Measurements from ENCODE around the gene PKP4.

PKP4 gene

DNA sequence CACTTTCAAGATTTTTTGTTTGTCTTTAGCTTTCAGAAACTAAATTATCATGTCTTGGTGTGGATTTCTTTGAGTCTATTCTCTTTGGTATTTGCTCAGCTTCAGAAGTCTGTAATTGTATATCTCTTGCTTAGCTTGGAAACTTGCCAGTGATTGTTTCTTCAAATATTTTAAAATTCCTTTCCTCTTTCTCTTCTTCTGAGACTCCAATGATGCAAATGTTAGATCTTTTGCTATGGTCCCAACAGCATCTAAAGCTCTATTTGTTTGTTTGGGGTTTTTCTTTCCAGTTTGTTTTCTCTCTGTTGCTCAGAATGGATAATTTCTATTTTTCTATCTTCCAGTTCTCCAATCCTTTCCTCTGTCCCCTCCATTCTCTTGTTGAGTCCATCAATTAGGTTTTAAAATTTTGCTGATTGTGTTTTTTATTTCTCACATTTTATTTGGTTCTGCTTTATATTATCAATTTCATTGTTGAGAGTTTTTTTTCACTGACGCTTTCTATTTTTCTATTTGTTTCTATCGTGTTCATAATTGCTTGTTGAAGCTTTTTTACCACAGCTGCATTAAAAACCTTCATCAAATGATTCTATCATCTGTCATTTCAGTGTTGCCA lies 256.9 kb downstream of the PKP4 start:
- Histone ChIP-seq H3K4me3 (ENCODE audit: insufficient read depth, low read length, poor library complexity, severe bottlenecking) (no peak overlapping the region), H3F3A (ENCODE audit: insufficient read depth) (no peaks in the 10 kb centered on the region), H4K20me1 (ENCODE audit: low read depth, low read length) (no peaks in the 10 kb centered on the region), H3K27ac (ENCODE audit: low read depth, low read length) (no peak overlapping the region), H3K79me2 (ENCODE audit: insufficient read depth, low read length) (no peaks in the 10 kb centered on the region), H3K9ac (ENCODE audit: low read length) (no peak overlapping the region), H3K9me3 (ENCODE audit: insufficient read depth, low read length) (no peaks in the 10 kb centered on the region; the same call in 1 of the 2 replicates), H3K36me3 (ENCODE audit: low read length) (no peaks in the 10 kb centered on the region), H3K9me2 (replicated peaks; ENCODE audit: insufficient read depth, low read length) (no peaks in the 10 kb centered on the region), H3K27me3 (ENCODE audit: low read length) (no peaks in the 10 kb centered on the region), H3K4me2 (ENCODE audit: low read depth, low read length, poor library complexity, severe bottlenecking) (no peak overlapping the region), H2AFZ (ENCODE audit: low read depth, low read length, severe bottlenecking) (no peak overlapping the region)
- TF ChIP-seq EZH2phosphoT487 (conservative IDR thresholded peaks at IDR 0.05; ENCODE audit: low read length): no peak

DNA sequence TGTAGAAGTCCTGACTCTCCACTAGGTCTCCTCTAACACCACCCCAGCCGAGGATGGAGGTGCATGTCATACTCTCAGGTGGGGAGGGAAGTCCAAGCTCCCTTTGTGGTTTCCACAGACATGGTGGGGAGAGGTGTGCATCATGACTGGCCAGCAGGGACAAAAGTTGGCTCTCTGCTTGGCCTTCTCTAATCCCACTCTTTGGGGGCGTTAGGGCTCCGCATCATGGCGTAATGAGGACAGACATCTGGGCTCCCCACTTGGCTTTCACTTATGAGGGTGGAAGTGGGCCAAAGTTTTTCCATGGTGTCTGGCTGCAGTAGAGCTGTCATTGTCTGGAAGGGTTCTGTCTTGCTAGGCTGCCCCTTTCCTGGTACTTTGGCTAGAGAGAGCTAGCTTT lies 257.7 kb downstream of the PKP4 start:
- Histone ChIP-seq H3K9me2 (replicated peaks; ENCODE audit: insufficient read depth, low read length) (no peaks in the 10 kb centered on the region), H3K4me2 (ENCODE audit: low read depth, low read length, poor library complexity, severe bottlenecking) (no peak overlapping the region)

DNA sequence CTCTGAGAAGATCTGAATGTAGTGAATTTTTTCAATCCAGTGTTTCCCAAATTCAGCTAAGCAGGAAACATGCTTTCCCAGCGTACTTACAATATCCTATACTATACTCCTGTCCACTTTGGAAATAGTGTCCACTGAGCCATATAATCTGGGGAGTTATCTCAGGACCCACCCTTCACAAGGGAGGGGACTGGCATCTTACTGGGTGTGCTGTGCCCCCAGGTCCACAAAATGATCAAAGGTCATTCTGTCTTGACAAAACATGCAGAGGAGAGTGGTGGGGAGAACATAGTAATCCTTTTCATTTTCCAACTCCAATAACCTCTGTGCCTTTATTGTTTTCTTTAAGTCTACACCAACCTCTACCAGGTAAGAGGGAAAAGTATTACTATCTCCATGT lies 258.6 kb downstream of the PKP4 start:
- no peak for TF ChIP-seq EZH2phosphoT487 (conservative IDR thresholded peaks at IDR 0.05; ENCODE audit: low read length)
- TF ChIP-seq, protein P1, sequence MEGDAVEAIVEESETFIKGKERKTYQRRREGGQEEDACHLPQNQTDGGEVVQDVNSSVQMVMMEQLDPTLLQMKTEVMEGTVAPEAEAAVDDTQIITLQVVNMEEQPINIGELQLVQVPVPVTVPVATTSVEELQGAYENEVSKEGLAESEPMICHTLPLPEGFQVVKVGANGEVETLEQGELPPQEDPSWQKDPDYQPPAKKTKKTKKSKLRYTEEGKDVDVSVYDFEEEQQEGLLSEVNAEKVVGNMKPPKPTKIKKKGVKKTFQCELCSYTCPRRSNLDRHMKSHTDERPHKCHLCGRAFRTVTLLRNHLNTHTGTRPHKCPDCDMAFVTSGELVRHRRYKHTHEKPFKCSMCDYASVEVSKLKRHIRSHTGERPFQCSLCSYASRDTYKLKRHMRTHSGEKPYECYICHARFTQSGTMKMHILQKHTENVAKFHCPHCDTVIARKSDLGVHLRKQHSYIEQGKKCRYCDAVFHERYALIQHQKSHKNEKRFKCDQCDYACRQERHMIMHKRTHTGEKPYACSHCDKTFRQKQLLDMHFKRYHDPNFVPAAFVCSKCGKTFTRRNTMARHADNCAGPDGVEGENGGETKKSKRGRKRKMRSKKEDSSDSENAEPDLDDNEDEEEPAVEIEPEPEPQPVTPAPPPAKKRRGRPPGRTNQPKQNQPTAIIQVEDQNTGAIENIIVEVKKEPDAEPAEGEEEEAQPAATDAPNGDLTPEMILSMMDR (IDR thresholded peaks at IDR 0.05; ENCODE audit: insufficient read depth, low read length, poor library complexity, severe bottlenecking): no peak
- Histone ChIP-seq H3K27ac (ENCODE audit: low read depth, low read length) (no peak overlapping the region), H3F3A (ENCODE audit: insufficient read depth) (no peaks in the 10 kb centered on the region), H3K9me2 (replicated peaks; ENCODE audit: insufficient read depth, low read length) (no peaks in the 10 kb centered on the region), H3K79me2 (ENCODE audit: insufficient read depth, low read length) (no peaks in the 10 kb centered on the region), H3K4me3 (ENCODE audit: insufficient read depth, low read length, poor library complexity, severe bottlenecking) (no peak overlapping the region), H3K4me2 (ENCODE audit: low read depth, low read length, poor library complexity, severe bottlenecking) (no peak overlapping the region), H3K9me3 (ENCODE audit: insufficient read depth, low read length) (no peaks in the 10 kb centered on the region; the same call in 1 of the 2 replicates), H4K20me1 (ENCODE audit: low read depth, low read length) (no peaks in the 10 kb centered on the region), H3K27me3 (ENCODE audit: low read length) (no peaks in the 10 kb centered on the region), H3K36me3 (ENCODE audit: low read length) (no peaks in the 10 kb centered on the region), H3K9ac (ENCODE audit: low read length) (no peak overlapping the region), H2AFZ (ENCODE audit: low read depth, low read length, severe bottlenecking) (no peak overlapping the region)

More for the DNA sequence above, 257.7 kb downstream of the PKP4 start:
- H3F3A ChIP-seq (ENCODE audit: insufficient read depth): no peaks in the 10 kb centered on the region
- no peak overlapping the region for H3K27ac ChIP-seq (ENCODE audit: low read depth, low read length)
- H3K27me3 ChIP-seq (ENCODE audit: low read length): no peaks in the 10 kb centered on the region
- H3K36me3 ChIP-seq (ENCODE audit: low read length): no peaks in the 10 kb centered on the region
- TF ChIP-seq EZH2phosphoT487 (conservative IDR thresholded peaks at IDR 0.05; ENCODE audit: low read length): no peak
- TF ChIP-seq, protein P1 (IDR thresholded peaks at IDR 0.05; ENCODE audit: insufficient read depth, low read length, poor library complexity, severe bottlenecking): no peak
- no peak overlapping the region for H3K4me3 ChIP-seq (ENCODE audit: insufficient read depth, low read length, poor library complexity, severe bottlenecking)
- no peaks in the 10 kb centered on the region for H3K79me2 ChIP-seq (ENCODE audit: insufficient read depth, low read length)
- no peak overlapping the region for H2AFZ ChIP-seq (ENCODE audit: low read depth, low read length, severe bottlenecking)
- no peaks in the 10 kb centered on the region for H4K20me1 ChIP-seq (ENCODE audit: low read depth, low read length)
- H3K9me3 ChIP-seq (ENCODE audit: insufficient read depth, low read length): no peaks in the 10 kb centered on the region; the same call in 1 of the 2 replicates
- no peak overlapping the region for H3K9ac ChIP-seq (ENCODE audit: low read length)

DNA sequence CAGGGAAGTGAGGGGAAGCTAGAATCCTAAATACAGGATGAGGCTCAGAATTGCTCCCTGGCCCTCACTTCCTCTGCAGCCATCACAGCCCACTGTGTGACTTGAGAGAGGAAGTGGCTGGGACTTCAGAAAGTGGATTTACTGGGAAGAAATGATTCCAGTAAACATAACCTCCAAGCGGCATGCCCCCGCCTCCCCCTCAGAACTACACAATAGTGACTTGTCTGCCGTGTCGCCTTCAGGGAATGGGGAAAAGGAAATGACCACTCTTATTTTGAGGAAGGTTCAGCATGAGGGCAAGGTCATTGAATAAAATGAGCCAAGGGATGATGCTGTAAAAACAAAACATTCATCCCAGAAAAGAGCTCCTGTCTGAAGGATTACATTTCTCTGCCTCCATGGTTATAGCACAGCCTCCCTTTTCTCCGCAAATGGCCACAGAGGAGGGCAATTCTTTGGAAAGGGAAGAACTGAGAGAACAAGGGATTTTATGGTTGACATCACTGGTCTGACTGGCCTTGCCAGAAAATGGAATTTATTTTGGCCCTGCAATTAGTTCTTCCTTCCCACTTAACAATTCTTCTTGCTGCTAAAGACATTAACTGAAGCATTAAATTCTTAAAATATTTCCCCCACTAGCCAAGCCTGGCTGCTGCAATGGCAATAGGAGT lies 259.5 kb downstream of the PKP4 start:
- H2AFZ ChIP-seq (ENCODE audit: low read depth, low read length, severe bottlenecking): no peak overlapping the region

More for the DNA sequence above, 259.5 kb downstream of the PKP4 start:
- H4K20me1 ChIP-seq (ENCODE audit: low read depth, low read length): no peaks in the 10 kb centered on the region
- TF ChIP-seq EZH2phosphoT487 (conservative IDR thresholded peaks at IDR 0.05; ENCODE audit: low read length): no peak
- TF ChIP-seq, protein P1 (IDR thresholded peaks at IDR 0.05; ENCODE audit: insufficient read depth, low read length, poor library complexity, severe bottlenecking): no peak
- no peak overlapping the region for H3K4me3 ChIP-seq (ENCODE audit: insufficient read depth, low read length, poor library complexity, severe bottlenecking)
- no peaks in the 10 kb centered on the region for H3K27me3 ChIP-seq (ENCODE audit: low read length)
- H3K4me2 ChIP-seq (ENCODE audit: low read depth, low read length, poor library complexity, severe bottlenecking): no peak overlapping the region
- H3K79me2 ChIP-seq (ENCODE audit: insufficient read depth, low read length): no peaks in the 10 kb centered on the region
- H3K9ac ChIP-seq (ENCODE audit: low read length): no peak overlapping the region
- H3F3A ChIP-seq (ENCODE audit: insufficient read depth): no peaks in the 10 kb centered on the region
- H3K9me2 ChIP-seq (replicated peaks; ENCODE audit: insufficient read depth, low read length): no peaks in the 10 kb centered on the region
- no peaks in the 10 kb centered on the region for H3K36me3 ChIP-seq (ENCODE audit: low read length)
- no peak overlapping the region for H3K27ac ChIP-seq (ENCODE audit: low read depth, low read length)
- no peaks in the 10 kb centered on the region; the same call in 1 of the 2 replicates for H3K9me3 ChIP-seq (ENCODE audit: insufficient read depth, low read length)
